ENCODE results near the gene CLCN1.
"Not testable (repeated sequence)": the region's sequence is repeated elsewhere in the genome, so short reads cannot be mapped to it uniquely, and the experiment has no call there.

The CLCN1 gene

DNA sequence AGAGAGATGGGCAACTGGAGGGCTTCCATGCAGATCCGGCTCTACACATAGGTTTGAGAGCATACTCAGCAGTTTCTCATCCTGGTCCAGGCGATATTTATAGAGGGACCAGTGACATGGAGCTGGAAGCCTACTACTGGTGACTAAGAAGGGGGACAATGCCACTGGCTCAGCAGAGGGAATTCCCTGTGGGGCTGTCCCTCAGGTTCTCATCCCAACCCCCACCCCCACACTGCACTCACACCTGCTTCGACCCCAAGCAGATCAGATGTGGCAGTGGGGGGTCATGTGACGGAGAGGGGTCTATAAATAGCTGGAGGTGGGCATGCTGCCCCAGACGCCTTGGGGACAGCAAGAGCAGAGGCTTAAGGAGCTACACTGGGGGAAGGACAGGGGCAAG, at the start of gene CLCN1:
CLCN1 (plus strand) TSS at position 336 of the 400 bp plus-strand sequence. CDS start 102 bp downstream, outside the sequence.
- DNase-seq = no peak

DNA sequence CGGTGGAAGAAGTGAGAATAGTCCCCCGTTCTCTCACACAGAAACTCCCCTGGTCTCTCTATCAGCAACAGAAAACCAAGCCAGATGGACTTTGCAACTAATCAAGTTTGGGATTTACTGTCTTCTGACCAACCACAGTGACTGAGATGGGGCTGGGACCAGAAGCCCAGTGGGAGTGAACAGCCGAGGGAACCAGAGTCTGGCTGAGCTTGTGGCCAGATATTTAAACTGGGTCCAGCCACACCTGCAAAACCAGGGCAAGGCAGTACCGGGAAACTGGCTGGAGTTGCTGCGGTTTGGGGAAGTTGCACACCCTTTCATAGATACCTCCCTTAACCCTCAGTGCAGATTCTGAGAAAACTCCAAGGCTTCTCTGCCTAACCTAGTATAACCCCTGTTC, 46.7 kb upstream of the CLCN1 start:
- no peak for DNase-seq

DNA sequence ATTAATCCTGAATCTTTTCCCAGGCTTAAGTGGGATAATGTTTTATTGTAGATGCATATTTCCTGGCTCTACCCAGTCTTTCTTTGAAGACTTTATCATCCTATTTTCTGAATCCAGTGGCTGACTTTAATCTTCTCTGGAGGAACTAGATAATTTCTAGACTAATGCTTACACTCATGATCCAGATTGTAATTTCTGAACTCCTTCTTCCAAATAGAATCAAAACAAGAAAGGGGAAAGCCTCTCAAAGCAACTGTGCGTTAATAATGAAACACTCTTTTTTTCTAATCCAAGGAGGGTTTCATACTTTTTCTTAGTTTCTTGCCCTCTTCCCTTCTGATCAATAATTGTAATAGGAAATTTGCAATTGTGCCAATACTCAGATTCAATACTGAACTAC, 44.7 kb upstream of the CLCN1 start:
- no peak for DNase-seq

DNA sequence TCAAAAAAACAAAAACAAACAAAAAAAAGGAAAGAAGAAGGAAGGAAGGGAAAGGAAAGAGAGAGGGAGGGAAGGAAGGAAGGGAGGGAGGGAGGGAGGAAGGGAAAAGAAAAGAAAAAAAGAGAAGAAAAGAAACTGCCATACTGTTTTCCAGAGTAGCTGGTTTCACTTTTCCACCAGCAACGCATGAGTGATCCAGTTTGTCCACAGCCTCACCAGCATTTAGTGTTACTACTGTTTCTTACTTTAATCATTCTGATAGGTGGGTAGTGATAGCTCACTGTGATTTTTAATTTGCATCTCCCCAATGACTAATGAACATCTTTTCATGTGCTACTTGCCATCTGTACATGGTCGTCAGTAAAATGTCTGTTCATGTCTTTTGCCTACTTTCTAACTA, 43.0 kb upstream of the CLCN1 start:
- no peak for DNase-seq

DNA sequence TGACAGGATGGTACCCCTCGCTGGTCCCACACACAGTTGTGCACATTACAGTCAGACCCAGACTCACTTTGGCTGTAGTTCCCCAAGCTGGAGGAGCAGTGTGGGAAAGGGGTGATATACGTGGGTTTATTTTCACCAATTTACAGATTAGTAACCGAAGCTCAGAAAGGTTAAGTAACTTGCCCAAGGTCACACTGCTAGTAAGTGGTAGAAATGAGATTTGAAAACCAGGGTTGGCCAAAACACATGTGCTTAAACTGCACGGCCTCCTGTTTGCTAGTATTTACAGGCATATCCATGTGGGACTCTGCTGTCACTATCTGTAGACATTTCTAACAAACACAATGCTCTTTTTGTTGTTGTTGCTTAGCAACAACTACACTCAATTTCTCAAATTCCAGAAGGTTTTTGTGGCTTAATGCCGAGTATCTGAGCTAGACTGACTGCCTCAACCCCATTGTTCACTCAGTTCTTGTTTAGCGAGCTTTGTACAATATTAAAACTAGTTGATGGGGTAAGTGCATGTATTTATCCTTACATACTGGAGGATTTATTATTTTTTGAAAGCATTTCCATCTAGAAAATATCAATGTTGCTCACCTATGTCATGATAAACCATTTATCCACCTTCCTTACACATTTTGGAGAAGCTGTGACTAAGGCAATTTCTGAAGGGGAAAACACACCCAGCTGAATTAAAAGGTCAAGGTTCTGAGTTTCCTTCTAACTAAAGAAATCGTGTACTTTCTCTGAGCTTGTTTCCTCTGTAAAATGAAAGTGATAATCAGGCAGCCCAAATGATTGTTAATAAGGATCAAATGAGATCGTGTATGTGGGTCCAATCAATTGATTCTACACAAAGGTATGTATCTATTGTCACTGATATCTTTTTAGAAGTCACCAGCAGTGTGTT, 36.5 kb upstream of the CLCN1 start:
- peak; percentile 80 for DNase-seq

DNA sequence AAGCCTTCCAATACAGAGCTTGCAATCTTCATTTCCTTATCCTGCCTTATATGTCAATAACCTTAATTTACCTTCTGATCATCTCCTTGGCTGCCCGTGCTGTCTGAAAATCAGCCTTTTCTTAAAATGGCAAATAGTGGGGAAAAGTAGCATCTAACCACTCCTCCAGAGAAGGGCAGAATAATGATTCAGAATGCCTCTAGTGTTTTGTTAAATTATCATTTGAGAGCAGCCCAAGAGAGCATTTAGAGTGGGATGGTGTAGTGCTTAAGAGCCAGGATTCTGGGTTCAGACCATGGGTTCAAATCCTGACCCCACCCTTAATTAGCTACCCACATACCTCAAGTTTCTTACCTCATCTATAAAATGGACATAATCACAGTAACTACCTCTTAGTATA, 35.8 kb upstream of the CLCN1 start:
- DNase-seq = peak; percentile 8

DNA sequence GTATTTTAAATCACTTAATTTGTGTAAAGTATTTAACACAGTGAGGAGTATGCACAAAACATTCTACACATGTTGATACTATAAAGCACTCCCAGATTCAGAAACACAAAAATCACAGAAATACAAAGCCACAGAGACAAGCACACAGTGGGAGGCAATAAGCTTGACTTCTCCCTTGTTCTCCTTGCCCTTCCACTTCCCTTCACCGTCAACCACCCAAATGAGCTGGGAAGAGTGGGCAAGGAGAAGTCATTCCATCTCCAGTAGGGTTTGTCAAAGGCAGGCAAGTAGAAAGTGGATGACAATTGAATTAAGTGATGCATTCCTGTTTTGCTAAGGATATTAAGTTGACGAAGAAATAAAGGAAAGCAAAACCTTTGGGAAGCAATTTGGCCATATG, 35.3 kb upstream of the CLCN1 start:
- peak; percentile 28 for DNase-seq

DNA sequence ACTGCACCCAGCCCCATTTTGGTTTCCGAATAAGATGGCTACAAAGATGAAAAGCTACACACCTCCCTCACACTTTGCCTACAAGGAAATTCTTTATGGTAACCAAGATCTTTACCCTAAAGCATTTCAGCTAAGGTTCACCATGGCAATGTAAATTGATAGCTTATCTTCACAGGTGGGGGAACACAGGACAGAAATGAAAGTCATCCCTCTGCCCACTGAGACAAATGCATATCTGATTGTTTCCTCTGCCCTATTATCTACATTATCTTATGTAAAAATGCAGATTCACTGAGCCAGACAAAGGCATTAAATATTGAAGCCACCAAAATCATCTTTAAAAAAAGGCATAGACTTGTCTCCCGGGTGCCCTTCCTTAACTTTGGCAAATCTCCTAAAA, 34.4 kb upstream of the CLCN1 start:
- DNase-seq = no peak

DNA sequence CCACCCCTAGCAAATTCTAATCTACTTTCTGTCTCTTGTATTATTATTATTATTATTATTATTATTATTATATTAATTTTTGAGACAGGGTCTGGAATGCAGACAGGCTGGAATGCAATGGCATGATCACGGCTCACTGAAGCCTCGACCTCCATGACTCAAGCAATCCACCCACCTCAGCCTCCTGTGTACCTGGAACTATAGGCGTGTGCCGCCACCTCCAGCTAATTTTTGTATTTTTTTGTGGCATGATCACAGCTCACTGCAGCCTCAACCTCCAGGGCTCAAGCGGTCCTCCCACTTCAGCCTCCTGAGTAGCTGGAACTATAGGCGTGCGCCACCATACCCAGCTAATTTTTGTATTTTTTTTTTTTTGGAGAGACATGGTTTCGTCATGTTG, 33.8 kb upstream of the CLCN1 start:
- no peak for DNase-seq

DNA sequence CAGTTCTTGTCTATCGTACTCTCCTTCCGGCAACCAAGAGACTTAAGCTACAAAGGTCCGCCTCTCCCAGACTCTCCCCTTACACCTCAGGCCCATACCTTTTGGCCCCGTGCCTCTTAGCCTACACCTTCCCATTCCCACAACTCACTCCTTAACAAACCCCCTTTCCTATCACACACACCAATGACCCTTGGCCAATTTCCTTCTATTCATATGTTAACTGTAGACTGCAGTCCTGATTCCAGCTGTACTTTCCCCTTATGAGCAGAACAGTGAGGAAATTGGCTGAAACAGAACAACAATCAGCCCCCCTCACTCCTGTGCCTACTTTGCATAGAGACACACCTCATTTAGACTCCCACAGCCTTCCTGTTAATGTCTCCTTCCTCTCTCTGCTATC, 32.5 kb upstream of the CLCN1 start:
- DNase-seq = no peak

DNA sequence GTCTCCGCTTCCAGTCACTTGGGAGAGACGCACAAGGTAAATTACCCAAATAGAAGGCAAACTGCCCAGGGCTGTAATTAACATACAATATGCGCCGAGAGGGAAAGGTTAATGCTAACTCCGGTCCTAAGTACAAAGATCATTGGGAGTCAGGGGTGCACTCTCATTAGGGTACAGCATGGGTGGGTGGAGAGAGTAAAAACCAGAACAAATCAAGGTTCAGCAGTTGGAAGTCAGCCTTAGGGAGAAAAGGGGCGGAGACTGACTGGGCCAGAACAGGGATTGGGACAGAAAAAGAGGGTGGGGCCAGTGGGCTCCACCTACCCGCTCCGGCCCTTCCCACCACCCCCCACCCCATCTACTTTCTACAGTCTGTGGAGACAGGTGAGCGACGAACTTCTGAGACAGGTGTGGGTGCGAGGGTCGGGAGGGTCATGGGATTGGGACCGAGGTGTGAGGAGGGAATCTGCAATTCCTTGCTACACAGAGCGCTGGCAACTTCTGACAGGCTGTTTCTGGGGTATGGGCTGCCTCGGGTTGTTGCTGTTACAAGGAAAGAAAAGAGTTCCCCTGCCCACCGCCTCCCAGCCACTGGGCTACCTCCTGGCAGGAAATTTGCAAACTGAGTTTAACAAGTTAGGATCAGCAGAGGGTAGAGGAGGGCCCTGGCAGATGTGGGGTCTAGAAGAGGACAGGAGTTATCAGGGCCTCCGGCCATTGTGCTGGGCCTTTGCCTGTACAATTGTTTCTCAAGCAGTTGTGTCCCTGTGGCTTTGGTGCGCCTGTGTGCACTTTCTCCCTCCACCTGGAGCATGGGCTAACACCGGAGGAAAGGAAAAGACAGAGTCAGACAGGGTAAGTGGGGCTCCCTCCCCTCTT, 31.1 kb upstream of the CLCN1 start, which contains the start of gene TMEM139:
TMEM139 (plus strand) TSS at position 368 of the 879 bp plus-strand sequence. CDS start 1,000 bp downstream, outside the sequence.
- no peak for DNase-seq

DNA sequence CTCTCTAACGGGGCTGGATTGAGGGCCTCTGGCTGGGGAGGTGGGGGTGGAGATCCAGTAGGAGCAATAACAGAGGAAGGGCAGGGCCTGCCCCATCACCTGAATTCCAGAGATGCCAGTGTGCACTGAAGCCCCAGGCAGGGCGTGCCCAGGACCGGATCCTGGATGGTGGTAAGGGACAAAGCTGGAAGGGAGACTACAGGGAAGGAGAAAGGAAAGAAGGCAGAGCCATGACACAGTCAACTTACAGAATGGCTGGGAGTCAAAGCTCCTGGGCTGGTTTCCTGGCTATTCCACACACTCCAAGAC, 30.5 kb upstream of the CLCN1 start:
- DNase-seq = no peak

DNA sequence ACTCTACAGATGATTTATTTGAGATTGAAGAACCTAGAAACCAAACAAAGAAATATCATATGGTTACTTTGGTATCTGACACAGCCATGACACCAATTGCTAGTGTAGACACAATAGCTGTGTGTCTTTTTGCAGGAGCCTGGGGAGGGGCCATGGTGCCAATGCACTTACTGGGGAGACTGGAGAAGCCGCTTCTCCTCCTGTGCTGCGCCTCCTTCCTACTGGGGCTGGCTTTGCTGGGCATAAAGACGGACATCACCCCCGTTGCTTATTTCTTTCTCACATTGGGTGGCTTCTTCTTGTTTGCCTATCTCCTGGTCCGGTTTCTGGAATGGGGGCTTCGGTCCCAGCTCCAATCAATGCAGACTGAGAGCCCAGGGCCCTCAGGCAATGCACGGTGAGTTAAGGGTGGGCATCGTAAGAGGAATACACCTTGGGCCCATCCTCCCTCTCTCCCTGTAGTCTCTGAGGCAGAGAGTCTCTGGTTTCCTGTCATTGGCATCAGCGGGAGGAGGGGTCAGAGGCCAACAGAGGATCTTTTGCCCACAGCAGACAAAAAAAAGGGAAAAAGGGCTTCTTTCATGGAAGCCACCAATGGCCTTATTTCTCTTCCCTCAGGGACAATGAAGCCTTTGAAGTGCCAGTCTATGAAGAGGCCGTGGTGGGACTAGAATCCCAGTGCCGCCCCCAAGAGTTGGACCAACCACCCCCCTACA, 29.9 kb upstream of the CLCN1 start:
- DNase-seq = no peak

DNA sequence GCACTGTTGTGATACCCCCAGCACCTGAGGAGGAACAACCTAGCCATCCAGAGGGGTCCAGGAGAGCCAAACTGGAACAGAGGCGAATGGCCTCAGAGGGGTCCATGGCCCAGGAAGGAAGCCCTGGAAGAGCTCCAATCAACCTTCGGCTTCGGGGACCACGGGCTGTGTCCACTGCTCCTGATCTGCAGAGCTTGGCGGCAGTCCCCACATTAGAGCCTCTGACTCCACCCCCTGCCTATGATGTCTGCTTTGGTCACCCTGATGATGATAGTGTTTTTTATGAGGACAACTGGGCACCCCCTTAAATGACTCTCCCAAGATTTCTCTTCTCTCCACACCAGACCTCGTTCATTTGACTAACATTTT, 29.4 kb upstream of the CLCN1 start:
- no peak for DNase-seq

DNA sequence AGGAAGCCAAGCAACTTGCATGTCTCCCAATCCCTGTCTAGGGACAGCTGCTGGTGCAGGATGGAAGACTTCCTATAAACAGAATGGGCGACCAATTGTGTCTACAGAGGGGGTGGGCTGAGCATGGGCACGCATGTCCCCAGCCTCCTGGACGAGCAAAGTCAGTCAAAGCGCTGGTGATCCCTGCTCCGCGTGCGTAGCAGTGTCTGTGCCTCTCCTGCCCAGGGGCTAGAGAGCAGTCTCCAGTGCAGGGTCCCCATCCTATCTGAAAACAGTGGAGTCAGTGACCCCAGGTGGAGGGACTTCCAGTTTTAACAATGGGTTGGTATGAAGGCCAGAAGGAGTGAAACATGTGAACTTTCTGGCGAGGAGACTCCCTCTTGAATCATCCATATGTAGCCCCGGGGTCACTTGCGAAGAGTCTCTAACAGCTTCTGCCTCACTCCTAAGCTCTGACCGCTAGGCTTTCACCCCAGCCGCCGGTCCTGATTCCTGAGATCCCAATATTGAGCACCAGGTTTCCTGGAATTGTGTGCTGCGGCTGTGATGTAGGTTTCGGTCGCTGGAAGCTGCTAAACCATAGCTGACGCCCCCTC, 28.5 kb upstream of the CLCN1 start:
- no peak for DNase-seq

DNA sequence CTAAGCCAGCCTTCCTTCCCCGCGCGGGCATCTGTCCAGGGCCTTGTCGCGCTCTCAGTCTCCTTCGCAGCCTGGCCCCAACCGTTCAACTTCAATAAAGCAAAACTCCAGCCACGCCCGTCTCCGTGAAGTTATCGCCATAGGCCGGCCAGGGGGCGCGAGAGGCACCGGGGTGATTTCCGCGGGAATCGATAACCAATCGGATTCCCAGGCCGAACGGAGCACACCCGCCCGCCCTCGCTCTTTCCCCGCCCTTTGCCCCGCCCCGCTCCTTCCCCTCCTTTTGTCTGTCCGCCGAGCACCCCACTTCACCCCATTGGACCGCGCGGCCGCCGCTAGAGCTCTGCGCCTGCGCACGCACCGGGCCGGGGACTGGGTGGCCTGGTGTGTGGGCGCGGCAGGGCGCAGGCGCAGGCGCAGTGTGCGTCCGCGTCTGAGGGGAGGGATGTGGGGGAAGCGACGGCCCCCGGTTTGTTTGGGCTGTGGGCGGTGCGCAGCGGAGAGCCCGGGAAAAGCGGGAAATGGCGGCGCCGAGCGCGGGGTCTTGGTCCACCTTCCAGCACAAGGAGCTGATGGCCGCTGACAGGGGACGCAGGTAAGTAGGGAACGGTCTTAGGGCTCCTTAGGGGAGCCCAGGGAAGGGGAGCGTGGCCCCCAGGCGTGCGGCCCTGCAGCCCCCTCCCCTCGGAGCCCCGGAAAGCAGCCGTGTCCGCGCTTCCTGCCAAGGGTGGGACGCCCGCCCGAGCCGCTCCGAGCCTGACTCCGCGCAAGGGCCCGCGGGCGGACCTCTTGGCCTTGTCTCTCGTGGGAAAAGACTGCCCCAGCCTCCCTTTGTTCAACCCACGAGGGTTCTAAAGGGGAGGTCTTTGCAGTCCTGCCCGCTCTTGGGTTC, 27.7 kb upstream of the CLCN1 start, which contains the start of gene CASP2:
CASP2 (plus strand) TSS at position 417 of the 892 bp plus-strand sequence; CDS start at position 522, 105 bp downstream.
- peak; percentile 95 for DNase-seq

DNA sequence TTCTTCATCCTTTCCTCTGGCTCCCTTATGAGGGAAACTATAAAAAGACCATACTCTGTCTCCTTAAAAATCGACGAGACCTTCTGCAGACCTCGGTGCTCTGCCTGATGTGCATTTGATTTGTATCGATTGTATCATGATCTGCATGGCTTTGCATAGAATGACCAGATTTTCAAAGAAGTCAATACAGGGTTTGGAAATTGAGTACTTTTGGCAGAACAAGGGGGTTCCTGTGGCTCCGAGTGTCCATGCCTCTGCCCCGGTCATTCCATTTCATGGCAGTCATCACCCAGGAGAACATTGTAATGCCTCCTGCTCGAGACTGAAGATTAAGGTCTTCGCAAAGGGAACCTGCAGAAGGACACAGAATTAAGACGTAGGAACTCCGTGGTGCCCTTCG, 27.1 kb upstream of the CLCN1 start:
- no peak for DNase-seq

DNA sequence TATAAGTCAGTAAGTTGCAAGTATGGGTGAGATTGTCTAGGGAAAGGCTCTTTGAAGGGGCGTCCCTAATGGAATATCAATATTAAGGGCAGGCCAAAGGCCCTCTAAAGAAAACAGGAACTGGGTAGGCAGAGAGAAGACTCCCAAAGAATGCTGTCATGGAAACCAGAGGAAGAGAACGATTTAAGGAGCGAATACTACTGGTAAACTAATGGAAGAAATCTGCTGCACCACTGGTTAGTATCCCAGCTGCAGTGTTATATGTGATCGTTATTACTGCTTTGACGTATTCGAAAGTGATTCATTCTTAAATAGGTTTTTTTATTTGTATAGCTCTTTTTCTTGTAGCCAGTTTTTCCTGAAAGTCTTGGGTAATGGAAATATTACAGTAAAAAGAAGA, 26.5 kb upstream of the CLCN1 start:
- peak; percentile 32 for DNase-seq

DNA sequence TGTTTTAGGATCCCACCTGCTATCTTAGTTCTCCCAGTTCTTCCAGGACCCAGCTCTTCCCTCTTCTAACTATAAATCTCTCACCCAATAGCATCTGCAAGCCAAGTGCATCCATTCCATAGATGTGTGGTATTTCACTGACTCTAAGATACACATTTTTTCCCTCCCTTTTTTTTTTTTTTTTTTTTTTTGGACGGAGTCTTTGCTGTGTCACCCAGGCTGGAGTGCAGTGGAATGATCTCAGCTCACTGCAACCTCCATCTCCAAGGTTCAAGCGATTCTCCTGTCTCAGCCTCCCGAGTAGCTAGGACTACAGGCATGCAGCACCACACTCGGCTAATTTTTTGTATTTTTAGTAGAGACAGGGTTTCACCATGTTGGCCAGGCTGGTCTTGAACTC, 26.0 kb upstream of the CLCN1 start:
- not testable (repeated sequence) for DNase-seq

DNA sequence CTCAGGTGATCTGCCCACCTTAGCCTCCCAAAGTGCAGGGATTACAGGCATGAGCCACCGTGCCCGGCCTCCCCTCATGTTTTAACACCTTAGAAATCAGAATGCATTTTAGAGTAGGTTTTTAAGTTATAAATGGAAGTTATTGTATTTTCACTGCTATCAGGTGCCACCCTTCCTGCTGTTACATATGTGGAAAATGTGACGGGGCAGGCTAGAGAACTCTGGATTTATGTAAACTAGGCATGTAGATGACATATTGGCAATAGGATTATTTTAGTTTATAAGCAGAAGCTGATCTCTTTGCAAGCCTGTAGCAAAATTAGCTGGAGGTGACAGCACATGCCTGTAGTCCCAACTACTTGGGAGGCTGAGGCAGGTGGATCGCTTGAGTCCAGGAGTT, 25.6 kb upstream of the CLCN1 start:
- DNase-seq = no peak

DNA sequence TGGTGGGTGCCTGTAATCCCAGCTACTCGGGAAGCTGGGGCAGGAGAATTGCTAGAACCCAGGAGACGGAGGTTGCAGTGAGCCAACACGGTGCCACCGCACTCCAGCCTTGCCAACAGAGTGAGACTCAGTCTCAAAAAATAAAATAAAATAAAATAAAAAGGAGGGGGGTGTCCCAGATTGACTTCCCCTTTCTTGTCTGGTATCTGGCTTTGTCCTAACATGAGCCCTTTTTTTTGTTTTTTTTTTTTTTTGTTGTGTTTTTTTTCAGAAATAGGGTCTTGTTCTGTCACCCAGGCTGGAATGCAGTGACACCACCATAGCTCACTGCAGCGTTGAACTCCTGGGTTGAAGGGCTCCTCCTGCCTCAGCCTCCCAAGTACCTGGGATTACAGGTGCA, 23.0 kb upstream of the CLCN1 start:
- DNase-seq = no peak

DNA sequence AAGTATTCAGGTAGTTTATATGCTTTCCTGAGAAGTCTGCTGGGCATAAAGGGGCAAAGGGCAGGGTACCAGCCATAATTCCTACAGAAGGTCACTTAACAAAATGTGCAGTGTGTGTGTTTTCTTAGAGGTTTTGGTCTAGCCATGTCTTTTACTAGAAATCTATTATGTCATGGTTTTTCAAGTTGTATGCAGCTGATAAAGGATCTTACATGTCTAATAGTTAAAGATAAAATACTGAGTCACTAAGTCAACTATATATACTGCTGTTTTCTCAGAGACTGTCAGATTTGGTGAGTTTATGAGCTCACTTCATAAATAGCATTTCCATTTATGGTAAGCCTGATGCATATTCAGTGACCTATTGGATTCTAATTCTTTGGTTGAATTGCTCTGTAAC, 20.0 kb upstream of the CLCN1 start:
- no peak for DNase-seq
